ENCODE measurements around the gene MMS22L.

The MMS22L gene

GRCh38 chr6:97145691-97146090 lies 137.3 kb downstream of the MMS22L start:
- DNase-seq (ENCODE audit: low read depth): no peak

- DNase-seq (ENCODE audit: low read depth): no peak
Measured at GRCh38 chr6:97141756-97142155, 141.3 kb downstream of the MMS22L start.

- DNase-seq (ENCODE audit: low read depth): no peak
Measured at GRCh38 chr6:97138581-97138980, 144.4 kb downstream of the MMS22L start.

GRCh38 chr6:97136626-97137358 lies 146.2 kb downstream of the MMS22L start:
- no peak for DNase-seq (ENCODE audit: low read depth)

GRCh38 chr6:97133067-97133466 lies 149.9 kb downstream of the MMS22L start:
- DNase-seq (ENCODE audit: low read depth): peak; percentile 11

GRCh38 chr6:97129106-97129505 lies 153.9 kb downstream of the MMS22L start:
- DNase-seq (ENCODE audit: low read depth): peak; percentile 36

- DNase-seq (ENCODE audit: low read depth): no peak
Measured at GRCh38 chr6:97128507-97128906, 154.5 kb downstream of the MMS22L start.

GRCh38 chr6:97123652-97124051 lies 159.4 kb downstream of the MMS22L start:
- DNase-seq (ENCODE audit: low read depth): no peak

- DNase-seq (ENCODE audit: low read depth): no peak
Measured at GRCh38 chr6:97123112-97123511, 159.9 kb downstream of the MMS22L start.

- no peak for DNase-seq (ENCODE audit: low read depth)
Measured at GRCh38 chr6:97120511-97120910, 162.5 kb downstream of the MMS22L start.

GRCh38 chr6:97114645-97115044 lies 168.4 kb downstream of the MMS22L start:
- DNase-seq (ENCODE audit: low read depth): no peak

GRCh38 chr6:97113170-97113569 lies 169.8 kb downstream of the MMS22L start:
- no peak for DNase-seq (ENCODE audit: low read depth)

- no peak for DNase-seq (ENCODE audit: low read depth)
Measured at GRCh38 chr6:97111243-97111642, 171.8 kb downstream of the MMS22L start.

GRCh38 chr6:97110626-97111025 lies 172.4 kb downstream of the MMS22L start:
- no peak for DNase-seq (ENCODE audit: low read depth)

GRCh38 chr6:97110149-97110548 lies 172.9 kb downstream of the MMS22L start:
- no peak for DNase-seq (ENCODE audit: low read depth)

- DNase-seq (ENCODE audit: low read depth): no peak
Measured at GRCh38 chr6:97109444-97109843, 173.6 kb downstream of the MMS22L start.

GRCh38 chr6:97102145-97102790 lies 180.7 kb downstream of the MMS22L start:
- DNase-seq (ENCODE audit: low read depth): no peak

- DNase-seq (ENCODE audit: low read depth): no peak
Measured at GRCh38 chr6:97100696-97101095, 182.3 kb downstream of the MMS22L start.

- no peak for DNase-seq (ENCODE audit: low read depth)
Measured at GRCh38 chr6:97097068-97098047, 185.7 kb downstream of the MMS22L start.

GRCh38 chr6:97095311-97095850 lies 187.6 kb downstream of the MMS22L start:
- DNase-seq (ENCODE audit: low read depth): no peak

GRCh38 chr6:97094376-97094775 lies 188.6 kb downstream of the MMS22L start:
- no peak for DNase-seq (ENCODE audit: low read depth)

- DNase-seq (ENCODE audit: low read depth): no peak
Measured at GRCh38 chr6:97092673-97093305, 190.2 kb downstream of the MMS22L start.
